HepG2 (cell line): ENCODE data around the gene MSMB. TPM values are rescaled to one million over a fixed set of nuclear protein-coding genes. Genes with fewer than 3 reads are reported as not detected.

Experiments used
- ATM ChIP-seq: fragments of 450-650 bp; IDR thresholded peaks from 2 replicates; pipeline ENCODE4 v1.7.1; 2017; ENCODE audit warnings: mild to moderate bottlenecking, borderline replicate concordance
- CEBPG ChIP-seq: IDR thresholded peaks from 2 replicates; pipeline ENCODE4 v1.6.1; 2016
- ELF3 ChIP-seq: IDR thresholded peaks from 2 replicates; pipeline ENCODE4 v1.6.1; 2016; ENCODE audit warnings: missing genetic modification reagents, missing compliant biosample characterization
- HDAC1 ChIP-seq: sonication (generic); formaldehyde crosslinking; IDR thresholded peaks from 2 replicates; pipeline ENCODE4 v1.5.1; 2020; ENCODE audit warnings: mild to moderate bottlenecking, missing genetic modification reagents
- HMG20A ChIP-seq: IDR thresholded peaks from 2 replicates; pipeline ENCODE4 v1.6.1; 2016; ENCODE audit warnings: borderline replicate concordance
- HNRNPK ChIP-seq: fragments of 200-400 bp; formaldehyde crosslinking; IDR thresholded peaks from 2 replicates; pipeline ENCODE4 v1.6.1; 2018; ENCODE audit warnings: low read length, low read depth, moderate library complexity, mild to moderate bottlenecking; ENCODE audit not compliant: poor library complexity, severe bottlenecking
- MIER3 ChIP-seq: IDR thresholded peaks from 2 replicates; pipeline ENCODE4 v1.6.1; 2016; ENCODE audit warnings: missing compliant biosample characterization, borderline replicate concordance
- MXD4 ChIP-seq: IDR thresholded peaks from 2 replicates; pipeline ENCODE4 v1.6.1; 2016; ENCODE audit warnings: mild to moderate bottlenecking, missing biosample characterization, missing genetic modification reagents
- MXI1 ChIP-seq: IDR thresholded peaks from 3 replicates; pipeline ENCODE4 v1.6.1; 2012; ENCODE audit warnings: low read depth, low read length, inconsistent platforms, borderline replicate concordance
- RBM22 ChIP-seq: fragments of 200-400 bp; formaldehyde crosslinking; optimal IDR thresholded peaks from 2 replicates; pipeline ENCODE3; 2017; ENCODE audit warnings: mild to moderate bottlenecking, low read length, moderate library complexity
- RXRB ChIP-seq: IDR thresholded peaks from 2 replicates; pipeline ENCODE4 v1.6.1; 2016; ENCODE audit warnings: borderline replicate concordance, missing genetic modification reagents, missing compliant biosample characterization
- SIX4 ChIP-seq: sonication (generic); formaldehyde crosslinking; IDR thresholded peaks from 2 replicates; pipeline ENCODE4 v1.4.0; 2020; ENCODE audit warnings: missing genetic modification reagents
- SKI ChIP-seq: fragments of 450-650 bp; IDR thresholded peaks from one replicate; pipeline ENCODE4 v1.6.1; 2018; ENCODE audit warnings: mild to moderate bottlenecking; ENCODE audit not compliant: partially characterized antibody
- SNAPC2 ChIP-seq: sonication (generic); formaldehyde crosslinking; IDR thresholded peaks from 2 replicates; pipeline ENCODE4 v1.8.1; 2022; ENCODE audit warnings: mild to moderate bottlenecking, missing genetic modification reagents
- SP5 ChIP-seq: IDR thresholded peaks from 2 replicates; pipeline ENCODE4 v1.6.1; 2016; ENCODE audit warnings: low read depth, borderline replicate concordance
- TARDBP ChIP-seq: sonication (generic); formaldehyde crosslinking; IDR thresholded peaks from 2 replicates; pipeline ENCODE4 v1.8.0; 2022; ENCODE audit warnings: mild to moderate bottlenecking, missing genetic modification reagents
- ZNF121 ChIP-seq: sonication (generic); formaldehyde crosslinking; IDR thresholded peaks from 2 replicates; pipeline ENCODE4 v1.5.0; 2020; ENCODE audit warnings: mild to moderate bottlenecking, missing genetic modification reagents
- polyA plus RNA-seq, 8 experiments: library from polyadenylated mRNA; depleted of rRNA in 3 of 8; stranded (reverse) in 7 of 8; unstranded in 1 of 8; fragments of >200 nt; fragmentation: Illumina TruSeq in 4 of 8; extraction: Trizol in 4 of 8; gene quantifications; 2 replicates each; pipeline versions ENCODE4 v1.2.1 to v1.2.3, GENCODE V29; 2011 to 2016; ENCODE audit warnings: low read depth in 4 of 8, missing spikeins in 1 of 8, mixed read lengths in 1 of 8; ENCODE audit not compliant: insufficient read depth in 1 of 8
- total RNA-seq, 5 experiments: library from RNA; depleted of rRNA; stranded (reverse); fragments of >200 nt; fragmentation: Illumina TruSeq; extraction: Trizol; gene quantifications; 2 replicates each; pipeline ENCODE4 v1.2.3, GENCODE V29; 2016; ENCODE audit warnings: low read depth in 1 of 5
- TF ChIP-seq, protein P1 (sequence below): IDR thresholded peaks from 2 replicates; pipeline ENCODE4 v1.6.1; 2016; ENCODE audit warnings: mild to moderate bottlenecking
- TF ChIP-seq, protein P2 (sequence below), 2 experiments: sonication (generic) in 1 of 2; formaldehyde crosslinking in 1 of 2; IDR thresholded peaks; 2 replicates each; pipeline versions ENCODE4 v1.4.0 to v1.6.1; 2018 to 2020; ENCODE audit warnings: missing genetic modification reagents in 2 of 2, borderline replicate concordance in 1 of 2, low read depth in 1 of 2, mild to moderate bottlenecking in 1 of 2, missing biosample characterization in 1 of 2
- TF ChIP-seq, protein P3 (sequence below): IDR thresholded peaks from 2 replicates; pipeline ENCODE4 v1.6.1; 2016; ENCODE audit warnings: missing genetic modification reagents, missing compliant biosample characterization
- TF ChIP-seq, protein P4 (sequence below): sonication (generic); formaldehyde crosslinking; IDR thresholded peaks from 2 replicates; pipeline ENCODE4 v1.8.1; 2023; ENCODE audit warnings: mild to moderate bottlenecking, missing genetic modification reagents
- TF ChIP-seq, protein P5 (sequence below): sonication (generic); formaldehyde crosslinking; IDR thresholded peaks from 2 replicates; pipeline ENCODE4 v1.5.0; 2020; ENCODE audit warnings: missing genetic modification reagents

MSMB gene
- total and polyA plus RNA-seq, 2 of the 13 experiments (the other 11 are each of a cell fraction or from before 2014, with no cell fraction given): 0.84 TPM; not detected in 1

DNA sequence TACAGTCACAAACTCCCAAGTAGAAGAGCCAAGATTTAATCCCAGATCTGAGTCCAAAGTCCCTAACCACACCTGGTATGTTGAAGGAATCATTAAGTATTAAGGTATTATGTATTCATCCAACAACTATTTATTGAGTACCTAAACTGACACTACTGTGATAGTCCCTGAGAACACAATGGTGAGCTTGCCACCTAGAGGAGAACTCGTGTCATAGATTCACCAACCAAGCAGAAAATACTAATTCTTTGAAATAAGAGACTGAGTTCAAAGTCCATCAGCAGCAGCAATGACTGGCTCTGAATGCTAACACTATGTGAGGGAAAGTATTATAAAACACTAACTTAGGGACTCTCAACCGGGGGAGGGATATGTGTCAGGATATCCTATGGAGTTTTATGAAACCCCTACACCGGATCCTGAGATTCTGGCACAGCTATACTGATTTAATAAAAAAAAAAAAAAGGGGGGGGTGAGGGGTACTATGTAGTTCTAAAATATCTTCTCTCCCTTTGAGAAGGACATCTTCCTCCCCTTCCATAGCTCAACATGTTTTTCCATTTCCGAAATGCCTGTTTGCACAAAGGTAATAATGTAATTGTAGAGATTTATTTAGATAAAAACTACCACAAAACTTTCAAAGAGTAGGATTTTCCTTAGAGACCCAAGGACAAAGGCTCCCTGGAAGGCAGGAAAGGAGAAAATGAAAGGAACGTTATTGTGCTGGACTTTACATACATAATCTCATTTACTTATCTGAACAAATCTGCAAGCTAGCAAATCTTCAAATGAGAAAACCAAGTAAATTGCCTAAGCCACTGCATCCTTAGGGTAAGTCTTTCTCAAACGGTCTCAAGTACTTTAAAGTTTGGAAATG, 17.2 kb downstream of the MSMB start (continued):
- TF ChIP-seq, protein P1, sequence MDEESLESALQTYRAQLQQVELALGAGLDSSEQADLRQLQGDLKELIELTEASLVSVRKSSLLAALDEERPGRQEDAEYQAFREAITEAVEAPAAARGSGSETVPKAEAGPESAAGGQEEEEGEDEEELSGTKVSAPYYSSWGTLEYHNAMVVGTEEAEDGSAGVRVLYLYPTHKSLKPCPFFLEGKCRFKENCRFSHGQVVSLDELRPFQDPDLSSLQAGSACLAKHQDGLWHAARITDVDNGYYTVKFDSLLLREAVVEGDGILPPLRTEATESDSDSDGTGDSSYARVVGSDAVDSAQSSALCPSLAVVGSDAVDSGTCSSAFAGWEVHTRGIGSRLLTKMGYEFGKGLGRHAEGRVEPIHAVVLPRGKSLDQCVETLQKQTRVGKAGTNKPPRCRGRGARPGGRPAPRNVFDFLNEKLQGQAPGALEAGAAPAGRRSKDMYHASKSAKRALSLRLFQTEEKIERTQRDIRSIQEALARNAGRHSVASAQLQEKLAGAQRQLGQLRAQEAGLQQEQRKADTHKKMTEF (CRISPR knock-in tag): peak; percentile 55; the same call in 1 of the 2 replicates
- TF ChIP-seq RBM22 (peak; percentile 92), MIER3 (CRISPR knock-in tag) (peak; percentile 62; the same call in 1 of the 2 replicates), HNRNPK (peak; percentile 62), ZNF121 (CRISPR knock-in tag) (no peak), ELF3 (peak; percentile 38; the same call in 1 of the 2 replicates), ATM (no peak), SIX4 (CRISPR knock-in tag) (peak; percentile 97), RXRB (peak; percentile 75; the same call in 1 of the 2 replicates), HDAC1 (CRISPR knock-in tag) (0 out of 2 replicates have a peak, but pooled peaks have one; percentile 2), SKI (peak; percentile 23), TARDBP (CRISPR knock-in tag) (peak; percentile 53; the same call in 1 of the 2 replicates), HMG20A (CRISPR knock-in tag) (peak; percentile 43; the same call in 1 of the 2 replicates), CEBPG (CRISPR knock-in tag) (0 out of 2 replicates have a peak, but pooled peaks have one; percentile 10), MXD4 (CRISPR knock-in tag) (peak; percentile 40; the same call in 1 of the 2 replicates), SP5 (CRISPR knock-in tag) (0 out of 2 replicates have a peak, but pooled peaks have one; percentile 19), SNAPC2 (peak; percentile 32; the same call in 1 of the 2 replicates), MXI1 (peak; percentile 37; the same call in 1 of the 3 replicates)
- TF ChIP-seq, protein P2, sequence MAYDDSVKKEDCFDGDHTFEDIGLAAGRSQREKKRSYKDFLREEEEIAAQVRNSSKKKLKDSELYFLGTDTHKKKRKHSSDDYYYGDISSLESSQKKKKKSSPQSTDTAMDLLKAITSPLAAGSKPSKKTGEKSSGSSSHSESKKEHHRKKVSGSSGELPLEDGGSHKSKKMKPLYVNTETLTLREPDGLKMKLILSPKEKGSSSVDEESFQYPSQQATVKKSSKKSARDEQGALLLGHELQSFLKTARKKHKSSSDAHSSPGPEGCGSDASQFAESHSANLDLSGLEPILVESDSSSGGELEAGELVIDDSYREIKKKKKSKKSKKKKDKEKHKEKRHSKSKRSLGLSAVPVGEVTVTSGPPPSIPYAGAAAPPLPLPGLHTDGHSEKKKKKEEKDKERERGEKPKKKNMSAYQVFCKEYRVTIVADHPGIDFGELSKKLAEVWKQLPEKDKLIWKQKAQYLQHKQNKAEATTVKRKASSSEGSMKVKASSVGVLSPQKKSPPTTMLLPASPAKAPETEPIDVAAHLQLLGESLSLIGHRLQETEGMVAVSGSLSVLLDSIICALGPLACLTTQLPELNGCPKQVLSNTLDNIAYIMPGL (CRISPR knock-in tag; IDR thresholded peaks at IDR 0.05; ENCODE audit: borderline replicate concordance in 1 of 2, low read depth in 1 of 2): peak; percentile 29 to 75; a peak in 2 of 4 replicates
- TF ChIP-seq, protein P3, sequence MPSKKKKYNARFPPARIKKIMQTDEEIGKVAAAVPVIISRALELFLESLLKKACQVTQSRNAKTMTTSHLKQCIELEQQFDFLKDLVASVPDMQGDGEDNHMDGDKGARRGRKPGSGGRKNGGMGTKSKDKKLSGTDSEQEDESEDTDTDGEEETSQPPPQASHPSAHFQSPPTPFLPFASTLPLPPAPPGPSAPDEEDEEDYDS (CRISPR knock-in tag): peak; percentile 70
- TF ChIP-seq, protein P4, sequence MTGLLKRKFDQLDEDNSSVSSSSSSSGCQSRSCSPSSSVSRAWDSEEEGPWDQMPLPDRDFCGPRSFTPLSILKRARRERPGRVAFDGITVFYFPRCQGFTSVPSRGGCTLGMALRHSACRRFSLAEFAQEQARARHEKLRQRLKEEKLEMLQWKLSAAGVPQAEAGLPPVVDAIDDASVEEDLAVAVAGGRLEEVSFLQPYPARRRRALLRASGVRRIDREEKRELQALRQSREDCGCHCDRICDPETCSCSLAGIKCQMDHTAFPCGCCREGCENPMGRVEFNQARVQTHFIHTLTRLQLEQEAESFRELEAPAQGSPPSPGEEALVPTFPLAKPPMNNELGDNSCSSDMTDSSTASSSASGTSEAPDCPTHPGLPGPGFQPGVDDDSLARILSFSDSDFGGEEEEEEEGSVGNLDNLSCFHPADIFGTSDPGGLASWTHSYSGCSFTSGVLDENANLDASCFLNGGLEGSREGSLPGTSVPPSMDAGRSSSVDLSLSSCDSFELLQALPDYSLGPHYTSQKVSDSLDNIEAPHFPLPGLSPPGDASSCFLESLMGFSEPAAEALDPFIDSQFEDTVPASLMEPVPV: 0 out of 2 replicates have a peak, but pooled peaks have one; percentile 24
- TF ChIP-seq, protein P5, sequence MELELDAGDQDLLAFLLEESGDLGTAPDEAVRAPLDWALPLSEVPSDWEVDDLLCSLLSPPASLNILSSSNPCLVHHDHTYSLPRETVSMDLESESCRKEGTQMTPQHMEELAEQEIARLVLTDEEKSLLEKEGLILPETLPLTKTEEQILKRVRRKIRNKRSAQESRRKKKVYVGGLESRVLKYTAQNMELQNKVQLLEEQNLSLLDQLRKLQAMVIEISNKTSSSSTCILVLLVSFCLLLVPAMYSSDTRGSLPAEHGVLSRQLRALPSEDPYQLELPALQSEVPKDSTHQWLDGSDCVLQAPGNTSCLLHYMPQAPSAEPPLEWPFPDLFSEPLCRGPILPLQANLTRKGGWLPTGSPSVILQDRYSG (CRISPR knock-in tag): no peak
